DOHH2 (cell line): ENCODE measurements around the gene PRDX5.
"Not testable (repeated sequence)": the region's sequence is repeated elsewhere in the genome, so short reads cannot be mapped to it uniquely, and the experiment has no call there.

Experiments used
- H3F3A ChIP-seq: fragments of 200-600 bp; sonication (generic), shearing (Covaris generic); 2 replicates; pipeline ENCODE4 v1.6.0; 2016; ENCODE audit warnings: antibody characterized with exemption, mild to moderate bottlenecking; ENCODE audit not compliant: control insufficient read depth, insufficient read depth
- H3K27ac ChIP-seq: fragments of 200-600 bp; sonication (generic); 2 replicates; pipeline ENCODE4 v1.5.1; 2014; ENCODE audit warnings: low read depth, mild to moderate bottlenecking, low read length, moderate library complexity
- H3K27me3 ChIP-seq: fragments of 200-600 bp; sonication (generic); 2 replicates; pipeline ENCODE4 v1.6.1; 2014; ENCODE audit warnings: mild to moderate bottlenecking, low read length, mixed read lengths; ENCODE audit not compliant: control insufficient read depth
- H3K36me3 ChIP-seq: fragments of 200-600 bp; sonication (generic); 2 replicates; pipeline ENCODE4 v1.6.1; 2014; ENCODE audit warnings: mild to moderate bottlenecking, low read length, moderate library complexity, mixed read lengths; ENCODE audit not compliant: control insufficient read depth
- H3K4me1 ChIP-seq: fragments of 200-600 bp; sonication (generic); 2 replicates; pipeline ENCODE4 v1.6.1; 2014; ENCODE audit warnings: mild to moderate bottlenecking, low read length, mixed read lengths; ENCODE audit not compliant: control insufficient read depth
- H3K4me2 ChIP-seq: fragments of 200-600 bp; sonication (generic); 2 replicates; pipeline ENCODE4 v1.6.0; 2014; ENCODE audit warnings: mild to moderate bottlenecking, low read length, moderate library complexity
- H3K4me3 ChIP-seq: fragments of 200-600 bp; sonication (generic); 2 replicates; pipeline ENCODE4 v1.5.1; 2014; ENCODE audit warnings: mild to moderate bottlenecking, low read length, mixed read lengths
- H3K79me2 ChIP-seq: fragments of 200-600 bp; sonication (generic); 2 replicates; pipeline ENCODE4 v1.6.1; 2014; ENCODE audit warnings: mild to moderate bottlenecking, low read length, mixed read lengths; ENCODE audit not compliant: control insufficient read depth
- H3K9me2 ChIP-seq: fragments of 200-600 bp; sonication (generic); replicated peaks from 2 replicates; pipeline ENCODE4 v1.6.1; 2014; ENCODE audit warnings: mild to moderate bottlenecking, low read length, mixed read lengths; ENCODE audit not compliant: control insufficient read depth
- H3K9me3 ChIP-seq: fragments of 200-600 bp; sonication (generic); 2 replicates; pipeline ENCODE4 v1.6.1; 2014; ENCODE audit warnings: antibody characterized with exemption, low read length, mixed read lengths; ENCODE audit not compliant: control insufficient read depth, insufficient read depth
- H4K20me1 ChIP-seq: fragments of 200-600 bp; sonication (generic); 2 replicates; pipeline ENCODE4 v1.6.0; 2014; ENCODE audit warnings: low read depth, mild to moderate bottlenecking, antibody characterized with exemption, low read length, moderate library complexity; ENCODE audit not compliant: control insufficient read depth, insufficient read depth
- EZH2phosphoT487 ChIP-seq: fragments of 200-600 bp; sonication (generic); IDR thresholded peaks from 2 replicates; pipeline ENCODE4 v1.6.1; 2017; ENCODE audit warnings: borderline replicate concordance, mild to moderate bottlenecking, antibody characterized with exemption, low read length, moderate library complexity, mixed read lengths
- TF ChIP-seq, protein P1 (sequence below): fragments of 200-600 bp; sonication (generic); IDR thresholded peaks from one replicate; pipeline ENCODE4 v1.5.1; 2014; ENCODE audit warnings: antibody characterized with exemption, mild to moderate bottlenecking, low read depth, low read length; ENCODE audit not compliant: poor library complexity, severe bottlenecking

Gene PRDX5

GRCh38 chr11:64323373-64323772 is 5.5 kb downstream of the PRDX5 start:
- H3K27ac ChIP-seq: no peak overlapping the region
- peaks cover 29% of the 10 kb centered on the region for H3K36me3 ChIP-seq
- H3K4me2 ChIP-seq: no peak overlapping the region
- peaks cover 7% of the 10 kb centered on the region for H3K4me1 ChIP-seq
- H3F3A ChIP-seq: peaks cover 7% of the 10 kb centered on the region; the same call in 1 of the 2 replicates
- H3K27me3 ChIP-seq: no peaks in the 10 kb centered on the region
- H4K20me1 ChIP-seq: no peaks in the 10 kb centered on the region
- TF ChIP-seq EZH2phosphoT487: no peak
- TF ChIP-seq, protein P1, sequence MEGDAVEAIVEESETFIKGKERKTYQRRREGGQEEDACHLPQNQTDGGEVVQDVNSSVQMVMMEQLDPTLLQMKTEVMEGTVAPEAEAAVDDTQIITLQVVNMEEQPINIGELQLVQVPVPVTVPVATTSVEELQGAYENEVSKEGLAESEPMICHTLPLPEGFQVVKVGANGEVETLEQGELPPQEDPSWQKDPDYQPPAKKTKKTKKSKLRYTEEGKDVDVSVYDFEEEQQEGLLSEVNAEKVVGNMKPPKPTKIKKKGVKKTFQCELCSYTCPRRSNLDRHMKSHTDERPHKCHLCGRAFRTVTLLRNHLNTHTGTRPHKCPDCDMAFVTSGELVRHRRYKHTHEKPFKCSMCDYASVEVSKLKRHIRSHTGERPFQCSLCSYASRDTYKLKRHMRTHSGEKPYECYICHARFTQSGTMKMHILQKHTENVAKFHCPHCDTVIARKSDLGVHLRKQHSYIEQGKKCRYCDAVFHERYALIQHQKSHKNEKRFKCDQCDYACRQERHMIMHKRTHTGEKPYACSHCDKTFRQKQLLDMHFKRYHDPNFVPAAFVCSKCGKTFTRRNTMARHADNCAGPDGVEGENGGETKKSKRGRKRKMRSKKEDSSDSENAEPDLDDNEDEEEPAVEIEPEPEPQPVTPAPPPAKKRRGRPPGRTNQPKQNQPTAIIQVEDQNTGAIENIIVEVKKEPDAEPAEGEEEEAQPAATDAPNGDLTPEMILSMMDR: no peak
- H3K4me3 ChIP-seq: no peak overlapping the region
- H3K9me3 ChIP-seq: no peaks in the 10 kb centered on the region
- peaks cover 13% of the 10 kb centered on the region for H3K79me2 ChIP-seq
- H3K9me2 ChIP-seq: no peaks in the 10 kb centered on the region

DNA sequence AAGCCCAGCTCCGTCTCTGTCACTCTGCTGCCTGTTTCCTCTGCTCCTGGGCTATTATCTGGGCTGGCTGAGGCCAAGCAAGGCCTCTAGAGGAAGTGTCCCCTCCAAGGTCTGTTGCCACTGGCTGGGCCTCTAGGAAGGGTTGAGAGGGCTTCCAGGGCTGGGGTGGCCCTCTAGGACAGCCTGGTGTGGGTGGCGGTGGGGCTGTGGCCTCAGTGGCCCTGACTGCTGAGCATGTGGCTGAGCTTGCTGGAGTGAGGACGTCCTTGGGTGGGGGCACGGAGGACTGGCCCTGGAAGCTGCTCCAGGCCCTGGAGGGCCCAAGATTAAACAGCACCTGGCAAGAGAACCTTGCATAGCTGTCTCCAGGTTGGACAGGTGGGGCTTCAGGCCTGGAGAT is 6.1 kb downstream of the PRDX5 start:
- H3F3A ChIP-seq: not testable (repeated sequence)

GRCh38 chr11:64324692-64325469 is 7.0 kb downstream of the PRDX5 start:
- no peaks in the 10 kb centered on the region for H3K4me1 ChIP-seq
- H3K36me3 ChIP-seq: peaks cover 25% of the 10 kb centered on the region; the same call in 1 of the 2 replicates
- no peaks in the 10 kb centered on the region for H3K9me3 ChIP-seq
- TF ChIP-seq, protein P1: no peak
- no peak for TF ChIP-seq EZH2phosphoT487
- no peaks in the 10 kb centered on the region for H3K27me3 ChIP-seq
- peaks cover 7% of the 10 kb centered on the region; the same call in 1 of the 2 replicates for H3F3A ChIP-seq
- H3K79me2 ChIP-seq: no peaks in the 10 kb centered on the region
- H3K9me2 ChIP-seq: no peaks in the 10 kb centered on the region
- no peak overlapping the region for H3K27ac ChIP-seq
- H3K4me2 ChIP-seq: no peak overlapping the region
- H3K4me3 ChIP-seq: no peak overlapping the region
- no peaks in the 10 kb centered on the region for H4K20me1 ChIP-seq

More for the DNA sequence above, 6.1 kb downstream of the PRDX5 start:
- not testable (repeated sequence) for H3K4me2 ChIP-seq, H3K27me3 ChIP-seq, H3K79me2 ChIP-seq, H3K9me2 ChIP-seq, H3K4me1 ChIP-seq, H3K27ac ChIP-seq, H3K9me3 ChIP-seq, H4K20me1 ChIP-seq, H3K4me3 ChIP-seq
- peaks cover 29% of the 10 kb centered on the region for H3K36me3 ChIP-seq

GRCh38 chr11:64327375-64327774 is 9.5 kb downstream of the PRDX5 start:
- Histone ChIP-seq H3K4me3 (no peak overlapping the region), H3K9me3 (no peaks in the 10 kb centered on the region), H3K4me2 (no peak overlapping the region), H3K79me2 (no peaks in the 10 kb centered on the region), H3F3A (peaks cover 7% of the 10 kb centered on the region; the same call in 1 of the 2 replicates), H3K27ac (no peak overlapping the region), H3K9me2 (no peaks in the 10 kb centered on the region), H3K36me3 (peaks cover 7% of the 10 kb centered on the region; the same call in 1 of the 2 replicates), H3K4me1 (peaks cover 12% of the 10 kb centered on the region), H3K27me3 (no peaks in the 10 kb centered on the region), H4K20me1 (no peaks in the 10 kb centered on the region)
- no peak for TF ChIP-seq EZH2phosphoT487
- TF ChIP-seq, protein P1: no peak
